ENCODE results near the gene PPM1B.

DNA sequence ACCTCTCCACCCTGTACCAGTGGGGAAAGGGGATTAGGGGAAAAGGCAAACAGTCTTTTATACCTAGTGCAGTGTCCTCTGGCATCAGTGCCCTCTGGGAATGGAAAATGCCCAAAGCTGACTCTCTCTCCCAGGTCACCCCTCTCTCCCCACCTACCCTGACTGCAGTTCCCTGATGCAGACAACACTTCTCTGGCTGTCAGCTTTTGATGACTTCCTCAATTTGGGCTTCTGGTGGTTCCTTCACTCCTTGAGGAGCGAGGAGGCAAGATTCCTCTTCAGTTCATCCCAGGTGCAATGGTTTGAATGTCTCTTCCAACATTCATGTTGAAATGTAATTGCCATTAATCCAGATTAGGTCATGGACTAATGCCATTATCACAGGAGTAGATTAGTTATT, 19.7 kb upstream of the PPM1B start:
- TF ChIP-seq POLR2A (IDR thresholded peaks at IDR 0.05; ENCODE audit: low read depth, low read length), result no peak
- TF ChIP-seq, protein P1, sequence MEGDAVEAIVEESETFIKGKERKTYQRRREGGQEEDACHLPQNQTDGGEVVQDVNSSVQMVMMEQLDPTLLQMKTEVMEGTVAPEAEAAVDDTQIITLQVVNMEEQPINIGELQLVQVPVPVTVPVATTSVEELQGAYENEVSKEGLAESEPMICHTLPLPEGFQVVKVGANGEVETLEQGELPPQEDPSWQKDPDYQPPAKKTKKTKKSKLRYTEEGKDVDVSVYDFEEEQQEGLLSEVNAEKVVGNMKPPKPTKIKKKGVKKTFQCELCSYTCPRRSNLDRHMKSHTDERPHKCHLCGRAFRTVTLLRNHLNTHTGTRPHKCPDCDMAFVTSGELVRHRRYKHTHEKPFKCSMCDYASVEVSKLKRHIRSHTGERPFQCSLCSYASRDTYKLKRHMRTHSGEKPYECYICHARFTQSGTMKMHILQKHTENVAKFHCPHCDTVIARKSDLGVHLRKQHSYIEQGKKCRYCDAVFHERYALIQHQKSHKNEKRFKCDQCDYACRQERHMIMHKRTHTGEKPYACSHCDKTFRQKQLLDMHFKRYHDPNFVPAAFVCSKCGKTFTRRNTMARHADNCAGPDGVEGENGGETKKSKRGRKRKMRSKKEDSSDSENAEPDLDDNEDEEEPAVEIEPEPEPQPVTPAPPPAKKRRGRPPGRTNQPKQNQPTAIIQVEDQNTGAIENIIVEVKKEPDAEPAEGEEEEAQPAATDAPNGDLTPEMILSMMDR (conservative IDR thresholded peaks at IDR 0.05; ENCODE audit: low read depth, low read length), result no peak
- TF ChIP-seq CHD1 (IDR thresholded peaks at IDR 0.05; ENCODE audit: low read depth, low read length), result no peak
- no peak for TF ChIP-seq BHLHE40 (IDR thresholded peaks at IDR 0.05; ENCODE audit: low read depth, low read length)
- TF ChIP-seq MAFK (IDR thresholded peaks at IDR 0.05; ENCODE audit: low read depth, low read length), result no peak
- TF ChIP-seq RAD21 (IDR thresholded peaks at IDR 0.05; ENCODE audit: low read length), result no peak
- no peak for TF ChIP-seq RCOR1 (IDR thresholded peaks at IDR 0.05; ENCODE audit: insufficient replicate concordance, low read length)
- no peak for TF ChIP-seq SMC3 (IDR thresholded peaks at IDR 0.05; ENCODE audit: low read depth, low read length)
- TF ChIP-seq CEBPB (IDR thresholded peaks at IDR 0.05; ENCODE audit: low read depth, low read length), result no peak
- TF ChIP-seq RFX5 (IDR thresholded peaks at IDR 0.05; ENCODE audit: low read depth, low read length), result no peak
- no peak for TF ChIP-seq MXI1 (IDR thresholded peaks at IDR 0.05; ENCODE audit: borderline replicate concordance, low read depth, low read length)
- no peak for TF ChIP-seq FOS (IDR thresholded peaks at IDR 0.05; ENCODE audit: low read depth, low read length)
- TF ChIP-seq, protein P2, sequence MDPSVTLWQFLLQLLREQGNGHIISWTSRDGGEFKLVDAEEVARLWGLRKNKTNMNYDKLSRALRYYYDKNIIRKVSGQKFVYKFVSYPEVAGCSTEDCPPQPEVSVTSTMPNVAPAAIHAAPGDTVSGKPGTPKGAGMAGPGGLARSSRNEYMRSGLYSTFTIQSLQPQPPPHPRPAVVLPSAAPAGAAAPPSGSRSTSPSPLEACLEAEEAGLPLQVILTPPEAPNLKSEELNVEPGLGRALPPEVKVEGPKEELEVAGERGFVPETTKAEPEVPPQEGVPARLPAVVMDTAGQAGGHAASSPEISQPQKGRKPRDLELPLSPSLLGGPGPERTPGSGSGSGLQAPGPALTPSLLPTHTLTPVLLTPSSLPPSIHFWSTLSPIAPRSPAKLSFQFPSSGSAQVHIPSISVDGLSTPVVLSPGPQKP (IDR thresholded peaks at IDR 0.05; ENCODE audit: borderline replicate concordance, low read depth, low read length), result no peak

Data from IMR-90 (cell line).